PC-3 (cell line): Measurements from ENCODE around the gene TMEM114. TPM values are rescaled to one million over a fixed set of nuclear protein-coding genes. Genes with fewer than 3 reads are reported as not detected.

ENCODE experiments used
- ATAC-seq: fragments of 200-7000 bp; cut with Tn5 transposase; 2 replicates; pipeline ENCODE4 v1.9.1; 2020; ENCODE audit warnings: mild to moderate bottlenecking, moderate library complexity
- BruUV-seq: library from RNA; stranded (reverse); fragments of 400-500 nt; replicated peaks from 2 replicates; lab custom pipeline; 2021; lab: Mats Ljungman, UMichigan
- CTCF ChIA-PET: fragments of 300-600 bp; sonication (Branson Sonifier 250); formaldehyde crosslinking; loops from one replicate; lab custom pipeline; 2022; ENCODE audit warnings: antibody characterized with exemption; lab: Charles Lee
- POLR2A ChIA-PET: fragments of 300-600 bp; sonication (Branson Sonifier 250); formaldehyde crosslinking; loops from one replicate; lab custom pipeline; 2022; ENCODE audit warnings: antibody characterized with exemption; ENCODE audit not compliant: unreplicated experiment; lab: Charles Lee
- DNase-seq: peaks from one replicate; pipeline ENCODE4 v3.0.0-alpha.2; 2015
- H2AFZ ChIP-seq: fragments of 300-600 bp; sonication (generic); 2 replicates; pipeline ENCODE4 v1.6.0; 2016; ENCODE audit warnings: antibody characterized with exemption, low read length
- H3F3A ChIP-seq: fragments of 300-600 bp; sonication (generic); one replicate; pipeline ENCODE4 v1.6.0; 2017; ENCODE audit warnings: antibody characterized with exemption, low read length, control low read depth, mild to moderate bottlenecking; ENCODE audit not compliant: unreplicated experiment
- H3K27ac ChIP-seq: fragments of 300-600 bp; sonication (generic); 2 replicates; pipeline ENCODE4 v1.5.1; 2016; ENCODE audit warnings: mild to moderate bottlenecking, low read length
- H3K27me3 ChIP-seq: fragments of 300-600 bp; sonication (generic); 2 replicates; pipeline ENCODE4 v1.6.1; 2016; ENCODE audit warnings: low read length, mixed read lengths
- H3K36me3 ChIP-seq: fragments of 300-600 bp; sonication (generic); 2 replicates; pipeline ENCODE4 v1.6.1; 2016; ENCODE audit warnings: low read depth, mixed run types, low read length, mixed read lengths
- H3K4me1 ChIP-seq: fragments of 300-600 bp; sonication (generic); 2 replicates; pipeline ENCODE4 v1.5.1; 2016; ENCODE audit warnings: low read length; ENCODE audit not compliant: insufficient read depth
- H3K4me2 ChIP-seq: fragments of 300-600 bp; sonication (generic); 2 replicates; pipeline ENCODE4 v1.6.0; 2016; ENCODE audit warnings: low read length
- H3K4me3 ChIP-seq: fragments of 300-600 bp; sonication (generic); 2 replicates; pipeline ENCODE4 v1.5.1; 2016; ENCODE audit warnings: mild to moderate bottlenecking, low read length, mixed read lengths
- H3K79me2 ChIP-seq: fragments of 300-600 bp; sonication (generic); 2 replicates; pipeline ENCODE4 v1.6.1; 2017; ENCODE audit warnings: low read length, mixed read lengths
- H3K9ac ChIP-seq: fragments of 300-600 bp; sonication (generic); 2 replicates; pipeline ENCODE4 v1.6.0; 2016; ENCODE audit warnings: mild to moderate bottlenecking, low read length
- H3K9me2 ChIP-seq: fragments of 300-600 bp; sonication (generic); replicated peaks from 2 replicates; pipeline ENCODE4 v1.6.1; 2016; ENCODE audit warnings: mixed run types, low read length, mixed read lengths
- H3K9me3 ChIP-seq: fragments of 300-600 bp; sonication (generic); 2 replicates; pipeline ENCODE4 v1.6.1; 2016; ENCODE audit warnings: low read length, mixed read lengths
- H4K20me1 ChIP-seq: fragments of 300-600 bp; sonication (generic); 2 replicates; pipeline ENCODE4 v1.6.1; 2016; ENCODE audit warnings: low read length, mixed read lengths
- CTCF ChIP-seq: fragments of 300-600 bp; sonication (generic); conservative IDR thresholded peaks from 2 replicates; pipeline ENCODE4 v1.5.1; 2017; ENCODE audit warnings: antibody characterized with exemption, low read depth, mild to moderate bottlenecking, low read length
- EZH2 ChIP-seq: fragments of 300-600 bp; sonication (generic); IDR thresholded peaks from one replicate; pipeline ENCODE4 v1.6.1; 2017; ENCODE audit warnings: antibody characterized with exemption, mild to moderate bottlenecking, low read length; ENCODE audit not compliant: unreplicated experiment
- EZH2phosphoT487 ChIP-seq: fragments of 300-600 bp; sonication (generic); IDR thresholded peaks from 2 replicates; pipeline ENCODE4 v1.6.1; 2018; ENCODE audit warnings: mild to moderate bottlenecking, antibody characterized with exemption, low read length, borderline replicate concordance
- intact Hi-C: fragments of 100-400 bp; cut with micrococcal nuclease; formaldehyde crosslinking; loops from 2 replicates; pipeline ENCODE4 v1.9.0; 2023
- total RNA-seq: library from RNA; depleted of rRNA; stranded (reverse); fragments of >200 nt; gene quantifications from 2 replicates; pipeline ENCODE4 v1.2.3, GENCODE V29; 2014

TMEM114 gene
- total RNA-seq, 1 experiment from 2014 or later: not detected

- CTCF ChIA-PET: no interaction called here
- Histone ChIP-seq H3K4me2 (no peak overlapping the region), H2AFZ (no peak overlapping the region), H3K9ac (no peak overlapping the region), H3K9me2 (no peaks in the 10 kb centered on the region), H3F3A (no peaks in the 10 kb centered on the region), H3K36me3 (no peaks in the 10 kb centered on the region), H4K20me1 (no peaks in the 10 kb centered on the region), H3K27me3 (peaks cover 17% of the 10 kb centered on the region), H3K4me3 (no peak overlapping the region), H3K9me3 (no peaks in the 10 kb centered on the region), H3K79me2 (no peaks in the 10 kb centered on the region), H3K27ac (no peak overlapping the region), H3K4me1 (no peaks in the 10 kb centered on the region)
- POLR2A ChIA-PET: no interaction called here
- intact Hi-C loops: loop anchor here (5.0 kb wide), 1 partner anchor 54 kb away; the partner anchor contains the start of gene METTL22
- no peak for DNase-seq
- BruUV-seq: no TSS peak
- no peak for TF ChIP-seq EZH2phosphoT487
- TF ChIP-seq EZH2: no peak
- no peak for TF ChIP-seq CTCF
- no peak for ATAC-seq
Measured at GRCh38 chr16:8568231-8568617, 22.1 kb downstream of the TMEM114 start.

- ATAC-seq (peak; percentile 90), DNase-seq (peak; percentile 90)
- CTCF ChIA-PET: no interaction called here
- Histone ChIP-seq H3K4me3 (no peak overlapping the region), H3K9me3 (no peaks in the 10 kb centered on the region), H3K27ac (no peak overlapping the region), H3K4me2 (no peak overlapping the region), H2AFZ (no peak overlapping the region), H3K36me3 (no peaks in the 10 kb centered on the region), H3K9ac (no peak overlapping the region), H3K4me1 (no peaks in the 10 kb centered on the region), H4K20me1 (no peaks in the 10 kb centered on the region), H3K27me3 (peaks cover 15% of the 10 kb centered on the region), H3K9me2 (no peaks in the 10 kb centered on the region), H3K79me2 (no peaks in the 10 kb centered on the region), H3F3A (no peaks in the 10 kb centered on the region)
- no peak for TF ChIP-seq EZH2phosphoT487
- peak; percentile 94 for TF ChIP-seq CTCF
- intact Hi-C loops: loop anchor here (1.0 to 5.0 kb wide), 3 partner anchors 55 to 313 kb away; partner anchors contain the start of gene METTL22
- POLR2A ChIA-PET: no interaction called here
- BruUV-seq: no TSS peak
Measured at GRCh38 chr16:8567355-8568230, 22.7 kb downstream of the TMEM114 start.

- H3F3A ChIP-seq: no peaks in the 10 kb centered on the region
- H3K9me2 ChIP-seq: no peaks in the 10 kb centered on the region
- no peaks in the 10 kb centered on the region for H3K4me1 ChIP-seq
- no peaks in the 10 kb centered on the region for H3K79me2 ChIP-seq
- H3K27me3 ChIP-seq: peaks cover under 1% of the 10 kb centered on the region; the same call in 1 of the 2 replicates
- no peak overlapping the region for H3K4me3 ChIP-seq
- POLR2A ChIA-PET: no interaction called here
- H4K20me1 ChIP-seq: no peaks in the 10 kb centered on the region
- intact Hi-C loops: loop anchor here (5.0 kb wide), 1 partner anchor 57 kb away; the partner anchor contains the start of gene METTL22
- BruUV-seq: no TSS peak
- H3K27ac ChIP-seq: no peak overlapping the region
- no peaks in the 10 kb centered on the region for H3K9me3 ChIP-seq
- TF ChIP-seq EZH2phosphoT487: no peak
- TF ChIP-seq CTCF: no peak
- TF ChIP-seq EZH2: no peak
- no peaks in the 10 kb centered on the region for H3K36me3 ChIP-seq
- H3K9ac ChIP-seq: no peak overlapping the region
- H3K4me2 ChIP-seq: no peak overlapping the region
- DNase-seq (no peak), ATAC-seq (no peak)
- CTCF ChIA-PET: no interaction called here
- H2AFZ ChIP-seq: no peak overlapping the region
Measured at GRCh38 chr16:8565498-8565897, 24.8 kb downstream of the TMEM114 start.
